OCI-LY7 (cell line): Measurements from ENCODE around the gene TMEM225B. TPM values are rescaled to one million over a fixed set of nuclear protein-coding genes. Genes with fewer than 3 reads are reported as not detected.

Experiments
- BruUV-seq: library from RNA; stranded (reverse); fragments of 400-500 nt; replicated peaks from 2 replicates; lab custom pipeline; 2021; lab: Mats Ljungman, UMichigan
- CTCF ChIA-PET: fragments of 300-600 bp; sonication (Branson Sonifier 250); formaldehyde crosslinking; loops from one replicate; lab custom pipeline; 2022; ENCODE audit warnings: antibody characterized with exemption; ENCODE audit not compliant: unreplicated experiment; lab: Charles Lee
- POLR2A ChIA-PET: fragments of 300-600 bp; sonication (Branson Sonifier 250); formaldehyde crosslinking; loops from one replicate; lab custom pipeline; 2022; ENCODE audit warnings: antibody characterized with exemption; lab: Charles Lee
- DNase-seq: peaks from one replicate; pipeline ENCODE4 v3.0.0-alpha.2; 2015; ENCODE audit warnings: low spot score
- H2AFZ ChIP-seq: fragments of 200-600 bp; sonication (generic), shearing (Covaris generic); 2 replicates; pipeline ENCODE4 v1.6.1; 2014; ENCODE audit warnings: mild to moderate bottlenecking, antibody characterized with exemption, low read length, moderate library complexity
- H3K27ac ChIP-seq: fragments of 200-600 bp; sonication (generic); 2 replicates; pipeline ENCODE4 v1.5.1; 2014; ENCODE audit warnings: mixed run types, low read depth, mild to moderate bottlenecking, moderate library complexity, low read length, inconsistent platforms; ENCODE audit not compliant: poor library complexity, severe bottlenecking
- H3K36me3 ChIP-seq: fragments of 200-600 bp; sonication (generic); 2 replicates; pipeline ENCODE4 v1.6.1; 2014; ENCODE audit warnings: mild to moderate bottlenecking, antibody characterized with exemption, low read length, moderate library complexity, mixed read lengths; ENCODE audit not compliant: insufficient read depth
- H3K4me1 ChIP-seq: fragments of 200-600 bp; sonication (generic); 2 replicates; pipeline ENCODE4 v1.5.1; 2014; ENCODE audit warnings: mild to moderate bottlenecking, low read length; ENCODE audit not compliant: insufficient read depth, poor library complexity, severe bottlenecking
- H3K4me2 ChIP-seq: fragments of 200-600 bp; sonication (generic); 2 replicates; pipeline ENCODE4 v1.6.1; 2014; ENCODE audit warnings: mild to moderate bottlenecking, low read length
- H3K4me3 ChIP-seq: fragments of 200-600 bp; sonication (generic); 2 replicates; pipeline ENCODE4 v1.5.1; 2014; ENCODE audit warnings: mild to moderate bottlenecking, low read depth, low read length; ENCODE audit not compliant: poor library complexity, severe bottlenecking
- H3K79me2 ChIP-seq: fragments of 200-600 bp; sonication (generic); 2 replicates; pipeline ENCODE4 v1.6.1; 2016; ENCODE audit warnings: low read depth, mild to moderate bottlenecking, low read length, moderate library complexity, mixed read lengths; ENCODE audit not compliant: insufficient read depth
- H3K9me2 ChIP-seq: fragments of 200-600 bp; sonication (generic); 2 replicates; pipeline ENCODE4 v1.6.1; 2016; ENCODE audit warnings: mild to moderate bottlenecking, low read length, mixed read lengths; ENCODE audit not compliant: insufficient read depth
- H3K9me3 ChIP-seq: fragments of 200-600 bp; sonication (generic); 2 replicates; pipeline ENCODE4 v1.6.1; 2014; ENCODE audit warnings: mild to moderate bottlenecking, mixed run types, low read length, mixed read lengths
- H4K20me1 ChIP-seq: fragments of 200-600 bp; sonication (generic); 2 replicates; pipeline ENCODE4 v1.6.1; 2014; ENCODE audit warnings: mild to moderate bottlenecking, antibody characterized with exemption, low read length, moderate library complexity, mixed read lengths; ENCODE audit not compliant: insufficient read depth
- CTCF ChIP-seq: fragments of 200-600 bp; sonication (generic); conservative IDR thresholded peaks from 2 replicates; pipeline ENCODE4 v1.5.1; 2014; ENCODE audit warnings: mild to moderate bottlenecking, antibody characterized with exemption, low read length, moderate library complexity, mixed read lengths
- EZH2phosphoT487 ChIP-seq: fragments of 200-600 bp; sonication (generic); IDR thresholded peaks from 2 replicates; pipeline ENCODE4 v1.6.1; 2018; ENCODE audit warnings: low read depth, borderline replicate concordance, mild to moderate bottlenecking, mixed run types, antibody characterized with exemption, low read length, moderate library complexity, mixed read lengths
- intact Hi-C: fragments of 100-400 bp; cut with micrococcal nuclease; formaldehyde crosslinking; loops from one replicate; pipeline ENCODE4 v1.10.0; 2022; ENCODE audit not compliant: unreplicated experiment
- total RNA-seq, 2 experiments: library from RNA; depleted of rRNA in 1 of 2; stranded (reverse); fragments of >200 nt in 1 of 2; shearing (Covaris generic) in 1 of 2; gene quantifications; 2 replicates each; pipeline ENCODE4 v1.2.3, GENCODE V29; 2014 to 2022

Gene TMEM225B
- total RNA-seq, 2 experiments from 2014 or later = 2.4 TPM

- CTCF ChIA-PET = no interaction called here
- intact Hi-C loops = no loop called here
- TF ChIP-seq EZH2phosphoT487 = no peak
- no peak for TF ChIP-seq CTCF
Measured at GRCh38 chr7:99617192-99617781, 19.2 kb downstream of the TMEM225B start.

GRCh38 chr7:99618726-99619125 is 20.7 kb downstream of the TMEM225B start:
- intact Hi-C loops = no loop called here
- Histone ChIP-seq H3K79me2 (peaks cover 10% of the 10 kb centered on the region; the same call in 1 of the 2 replicates), H3K4me2 (no peak overlapping the region), H3K36me3 (peaks cover 52% of the 10 kb centered on the region), H3K4me1 (peaks cover 11% of the 10 kb centered on the region), H4K20me1 (no peaks in the 10 kb centered on the region), H2AFZ (no peak overlapping the region), H3K27ac (no peak overlapping the region), H3K9me2 (no peaks in the 10 kb centered on the region), H3K4me3 (no peak overlapping the region), H3K9me3 (no peaks in the 10 kb centered on the region)
- no peak for DNase-seq
- BruUV-seq = no TSS peak
- TF ChIP-seq CTCF (no peak), EZH2phosphoT487 (no peak)
- ChIA-PET CTCF (no interaction called here), POLR2A (no interaction called here)

More at GRCh38 chr7:99617192-99617781, 19.2 kb downstream of the TMEM225B start:
- Histone ChIP-seq H2AFZ (peak overlapping the region; percentile 100), H3K9me3 (no peaks in the 10 kb centered on the region), H3K4me1 (peaks cover 11% of the 10 kb centered on the region), H3K4me3 (peak overlapping the region; percentile 100), H3K79me2 (peaks cover 10% of the 10 kb centered on the region; the same call in 1 of the 2 replicates), H3K9me2 (no peaks in the 10 kb centered on the region), H3K36me3 (peaks cover 37% of the 10 kb centered on the region; the same call in 1 of the 2 replicates), H3K4me2 (peak overlapping the region; percentile 92), H3K27ac (peak overlapping the region; percentile 11), H4K20me1 (no peaks in the 10 kb centered on the region)
- DNase-seq = no peak
- POLR2A ChIA-PET = interaction anchor here (0.7 kb wide), 1 partner anchor 20 kb away, joined by 3 read pairs; no protein-coding TSS in a partner anchor
- TSS peak; percentile 64 for BruUV-seq

- no peaks in the 10 kb centered on the region for H3K9me2 ChIP-seq
- BruUV-seq = no TSS peak
- H3K4me1 ChIP-seq = peaks cover 11% of the 10 kb centered on the region
- no peaks in the 10 kb centered on the region for H4K20me1 ChIP-seq
- CTCF ChIA-PET = no interaction called here
- TF ChIP-seq EZH2phosphoT487 (no peak), CTCF (no peak)
- H3K4me3 ChIP-seq = no peak overlapping the region
- H2AFZ ChIP-seq = no peak overlapping the region
- no peak for DNase-seq
- H3K4me2 ChIP-seq = no peak overlapping the region
- H3K36me3 ChIP-seq = peaks cover 61% of the 10 kb centered on the region
- peaks cover 10% of the 10 kb centered on the region; the same call in 1 of the 2 replicates for H3K79me2 ChIP-seq
- POLR2A ChIA-PET = no interaction called here
- intact Hi-C loops = no loop called here
- H3K9me3 ChIP-seq = no peaks in the 10 kb centered on the region
- H3K27ac ChIP-seq = no peak overlapping the region
Measured at GRCh38 chr7:99619571-99620130, 21.6 kb downstream of the TMEM225B start.
